SW480 (cell line): ENCODE measurements around the gene PRDM16.

ENCODE experiments used
- DNase-seq: peaks from one replicate; pipeline ENCODE4 v3.0.0-alpha.2; 2016; ENCODE audit warnings: low spot score

Gene PRDM16

DNA sequence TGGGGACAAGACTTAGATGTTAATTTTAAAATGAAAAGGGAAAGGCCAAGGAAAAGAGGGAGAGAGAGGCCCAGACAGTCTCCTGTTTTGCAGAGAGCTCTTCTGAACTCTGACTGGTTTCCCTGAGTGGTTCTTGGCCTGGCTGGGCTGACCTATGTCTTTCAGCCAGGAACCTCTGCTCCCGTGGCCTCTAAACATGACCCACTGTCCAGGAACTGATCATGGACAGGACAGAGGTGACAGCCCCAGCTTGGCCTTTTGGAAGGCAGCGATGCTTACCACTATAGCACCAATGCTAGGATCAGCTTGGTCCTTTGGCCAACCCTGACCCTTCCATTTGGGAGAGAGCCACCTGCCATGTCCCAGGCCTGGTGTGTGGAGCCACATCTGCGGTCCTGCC lies 55.2 kb downstream of the PRDM16 start:
- DNase-seq = no peak

DNA sequence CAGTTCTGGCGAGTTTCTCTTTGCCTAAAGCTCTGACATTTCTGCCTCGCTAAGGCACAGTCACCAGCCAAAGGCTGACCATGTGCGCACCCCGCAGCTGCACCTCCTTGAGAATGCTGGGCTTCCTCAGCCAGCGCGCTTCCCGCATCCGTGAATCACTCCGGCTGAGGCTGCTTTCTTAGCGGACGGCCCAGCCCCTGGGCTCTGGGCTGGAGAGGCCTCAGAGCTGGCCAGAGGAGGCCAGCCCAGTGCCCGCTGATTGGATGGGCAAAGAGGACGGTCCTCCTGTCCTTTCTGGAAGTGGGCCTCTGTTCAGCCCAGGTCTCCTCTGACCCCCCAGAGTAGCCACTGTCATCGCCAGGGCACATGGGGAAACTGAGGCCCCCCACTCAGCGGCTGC lies 56.1 kb downstream of the PRDM16 start:
- no peak for DNase-seq

DNA sequence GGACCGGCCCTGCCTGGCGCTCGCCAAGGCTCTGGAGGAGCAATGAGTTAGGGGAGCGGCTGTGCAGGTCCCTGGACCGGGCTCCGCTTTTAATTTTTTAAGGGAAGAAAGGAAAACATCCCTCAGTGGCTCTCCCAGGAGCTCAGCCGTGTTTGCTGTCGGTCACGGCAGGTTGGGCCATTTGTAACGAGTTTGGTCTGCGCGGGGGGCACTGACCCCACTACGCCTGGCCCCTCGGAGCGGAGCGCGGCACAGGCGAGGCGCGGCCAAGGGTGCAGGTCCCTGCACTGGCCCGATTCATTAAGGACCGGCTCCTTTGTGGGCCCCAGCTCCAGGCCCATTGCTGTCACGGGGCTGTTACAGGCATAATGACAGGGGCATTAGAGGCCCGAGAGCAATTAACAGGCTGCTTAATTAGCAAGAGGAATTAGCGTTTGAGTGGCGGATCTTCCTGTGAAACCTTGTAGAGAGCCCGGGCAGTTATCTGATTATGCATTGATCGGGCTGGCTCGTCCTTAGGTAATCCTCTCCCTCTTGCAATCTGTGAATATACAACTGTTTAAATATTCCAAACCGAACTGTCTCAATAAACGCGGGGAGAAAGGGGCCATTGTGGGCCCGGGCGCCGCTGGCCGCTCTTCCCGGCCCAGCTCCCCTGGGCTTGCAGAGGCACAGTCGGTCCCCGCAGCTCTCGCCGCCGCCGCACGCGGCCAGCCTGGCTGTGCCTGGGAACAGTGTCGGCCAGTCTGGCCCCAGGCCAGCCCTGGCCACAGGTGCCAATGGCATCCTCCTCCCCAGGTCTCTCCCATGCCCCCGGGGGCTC lies 56.8 kb downstream of the PRDM16 start:
- DNase-seq = no peak

DNA sequence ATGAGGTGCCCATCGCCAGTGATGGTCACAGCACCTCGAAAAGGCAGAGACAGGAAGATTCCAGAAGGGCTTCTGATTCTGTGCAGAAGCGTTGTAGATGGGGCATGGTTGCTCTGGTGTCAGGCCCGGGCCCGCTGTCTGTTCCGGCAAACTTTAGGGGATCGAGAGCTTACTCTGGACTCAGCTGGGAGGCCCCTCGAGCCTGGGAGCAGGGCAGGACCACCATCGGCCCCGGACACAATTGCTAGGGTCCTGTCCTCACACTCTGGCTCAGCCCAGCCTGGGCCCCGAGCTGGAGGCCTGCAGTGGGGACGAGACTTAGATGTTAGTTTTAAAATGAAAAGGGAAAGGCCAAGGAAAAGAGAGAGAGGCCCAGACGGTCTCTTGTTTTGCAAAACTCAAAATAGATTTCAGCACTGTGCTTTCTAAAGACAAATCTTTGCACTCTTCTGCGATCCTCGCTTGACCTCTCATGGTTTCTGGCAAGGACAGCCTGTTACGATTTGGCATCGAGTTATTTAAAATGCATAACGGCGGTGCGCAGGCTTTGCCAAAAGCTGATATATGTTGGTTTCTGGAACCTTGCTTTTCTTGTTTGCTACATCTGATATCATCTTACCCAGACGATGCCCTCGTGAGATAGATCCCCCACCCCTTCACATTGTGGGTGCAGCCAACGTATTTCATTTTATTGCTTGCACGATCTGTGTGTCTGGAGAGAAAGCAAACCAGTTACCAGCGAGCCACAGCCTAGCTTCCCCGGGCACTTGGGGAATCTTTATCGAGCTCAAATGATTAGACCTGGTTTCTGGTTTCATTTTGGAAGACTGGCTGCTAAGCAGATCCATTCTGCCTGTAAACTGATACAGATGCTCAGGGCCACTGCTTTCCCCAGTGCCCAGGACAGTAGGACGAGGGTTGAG lies 58.0 kb downstream of the PRDM16 start:
- DNase-seq = no peak

DNA sequence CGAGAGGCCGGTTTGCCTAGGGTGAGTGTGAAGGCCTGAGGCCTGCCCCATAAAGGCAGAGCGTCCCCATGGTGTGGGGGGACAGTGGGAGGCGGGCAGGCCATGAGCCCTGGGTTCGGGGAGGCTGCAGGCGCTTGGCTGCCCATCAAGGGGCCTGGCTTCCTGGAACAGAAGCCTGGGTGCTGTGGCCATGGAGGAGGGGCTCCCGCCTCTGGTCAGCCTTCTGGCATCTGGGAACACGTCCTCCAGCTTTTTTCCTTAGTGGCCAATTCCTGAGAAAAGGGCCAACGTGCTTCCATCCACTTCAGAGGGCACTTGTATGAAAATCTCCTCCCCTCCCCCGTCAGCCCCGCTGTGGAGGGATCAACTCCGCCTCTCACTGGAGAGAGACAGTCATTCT lies 58.7 kb downstream of the PRDM16 start:
- no peak for DNase-seq

DNA sequence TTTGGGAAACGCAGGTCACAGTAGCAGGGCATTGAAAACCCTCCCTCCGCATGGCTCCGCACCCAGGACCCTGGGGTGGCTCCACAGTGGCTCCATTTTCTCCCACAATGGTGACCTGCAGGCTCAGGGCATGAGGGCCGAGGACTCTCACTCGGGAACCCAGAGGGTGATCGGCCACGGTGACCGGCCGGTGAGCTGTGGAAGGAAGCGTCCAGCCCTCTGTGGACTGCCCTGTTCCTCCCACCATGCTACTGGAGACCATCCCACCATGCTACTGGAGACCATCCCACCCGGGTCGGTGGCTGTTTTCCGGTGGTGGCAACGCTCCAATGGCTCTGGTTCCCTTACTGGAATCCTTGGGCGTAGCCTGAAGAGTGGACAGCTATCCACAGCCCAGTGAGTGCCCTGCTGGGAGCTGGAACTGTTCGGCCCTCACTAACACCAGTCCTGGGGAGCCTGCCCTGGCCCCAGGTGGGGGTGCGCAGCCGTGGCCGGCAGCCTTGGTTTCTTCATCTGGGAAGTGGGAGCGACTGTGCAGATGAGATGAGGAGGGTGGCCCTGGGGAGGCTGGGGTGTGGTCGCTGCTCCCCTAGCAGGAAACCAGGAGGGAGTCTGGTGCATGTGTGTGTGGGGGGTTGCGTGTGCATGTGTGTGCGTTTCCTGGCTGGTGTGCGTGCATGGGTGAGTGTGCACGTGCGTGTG lies 59.6 kb downstream of the PRDM16 start:
- no peak for DNase-seq

DNA sequence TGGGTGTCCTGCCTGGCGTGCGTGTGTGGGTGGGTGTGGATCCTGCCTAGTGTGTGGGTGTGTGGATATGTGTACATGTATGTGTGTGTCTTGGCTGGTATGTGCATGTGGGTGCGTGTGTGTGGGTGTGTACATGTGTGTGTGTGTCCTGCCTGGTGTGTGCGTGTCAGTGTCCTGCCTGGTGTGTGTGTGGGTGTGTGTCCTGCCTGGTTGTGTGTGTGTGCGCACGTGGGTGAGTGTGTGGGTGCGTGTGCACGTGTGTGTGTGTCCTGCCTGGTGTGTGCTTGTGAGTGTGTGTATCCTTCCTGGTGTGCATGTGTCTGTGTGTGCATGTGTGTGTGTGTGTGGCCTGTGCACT lies 60.1 kb downstream of the PRDM16 start:
- no peak for DNase-seq

DNA sequence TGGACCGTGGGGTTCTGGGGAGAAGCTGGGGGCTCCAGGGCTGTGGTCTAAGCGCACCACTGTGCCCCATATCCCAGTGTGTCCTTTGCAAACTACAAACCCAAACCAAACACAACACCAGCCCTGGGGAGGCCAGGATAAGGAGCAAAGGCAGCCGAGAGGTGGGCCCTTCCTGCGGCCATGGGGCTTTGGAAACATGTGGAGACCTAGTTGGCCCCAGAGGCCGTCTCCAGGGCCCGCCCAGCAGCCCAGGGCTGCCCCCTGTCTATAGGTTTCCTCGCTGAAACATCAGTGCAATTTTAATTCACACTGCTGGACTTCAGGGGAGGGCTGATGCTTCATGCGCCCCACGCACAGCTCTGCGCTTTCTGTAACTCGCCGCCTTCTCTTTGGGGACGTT lies 61.3 kb downstream of the PRDM16 start:
- DNase-seq = no peak

DNA sequence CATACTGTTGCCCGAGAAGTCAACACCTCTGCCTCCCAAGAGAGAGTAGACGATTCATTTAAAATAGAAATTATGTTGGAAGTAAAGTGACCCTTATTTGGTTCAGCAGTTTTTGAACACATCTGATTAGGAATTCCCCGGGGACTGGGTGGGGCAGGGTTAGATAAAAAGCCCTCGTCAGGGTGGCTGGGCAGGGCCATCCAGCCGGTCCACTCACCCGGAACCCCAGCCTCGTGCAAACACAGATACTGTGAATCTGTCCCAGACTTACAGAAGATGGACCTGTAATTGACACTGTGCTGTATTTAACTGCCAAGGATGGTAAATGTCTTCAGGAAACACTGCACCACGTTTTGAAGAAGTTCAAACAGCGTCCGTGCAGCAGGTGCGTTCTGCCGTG lies 63.7 kb downstream of the PRDM16 start:
- no peak for DNase-seq

DNA sequence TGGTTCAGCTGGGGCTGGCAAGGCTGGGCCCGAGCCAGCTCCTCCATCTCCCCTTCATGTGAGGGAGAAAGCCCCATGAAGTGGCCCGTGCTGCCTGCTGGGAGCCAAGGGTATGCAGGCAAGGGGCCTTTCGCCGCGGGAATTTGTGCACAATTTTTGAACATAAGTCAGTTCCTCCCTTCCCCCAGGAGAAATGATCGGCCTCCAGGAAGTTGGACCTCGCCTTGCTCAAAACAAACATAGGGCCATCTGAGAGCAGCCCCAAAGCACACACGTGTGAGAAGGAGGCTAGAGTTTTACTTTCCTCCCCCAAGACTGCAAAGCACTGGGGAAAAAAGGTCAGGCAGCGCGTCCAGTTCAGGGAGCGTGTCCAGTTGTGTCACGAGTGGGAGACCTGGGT lies 64.7 kb downstream of the PRDM16 start:
- DNase-seq = no peak

DNA sequence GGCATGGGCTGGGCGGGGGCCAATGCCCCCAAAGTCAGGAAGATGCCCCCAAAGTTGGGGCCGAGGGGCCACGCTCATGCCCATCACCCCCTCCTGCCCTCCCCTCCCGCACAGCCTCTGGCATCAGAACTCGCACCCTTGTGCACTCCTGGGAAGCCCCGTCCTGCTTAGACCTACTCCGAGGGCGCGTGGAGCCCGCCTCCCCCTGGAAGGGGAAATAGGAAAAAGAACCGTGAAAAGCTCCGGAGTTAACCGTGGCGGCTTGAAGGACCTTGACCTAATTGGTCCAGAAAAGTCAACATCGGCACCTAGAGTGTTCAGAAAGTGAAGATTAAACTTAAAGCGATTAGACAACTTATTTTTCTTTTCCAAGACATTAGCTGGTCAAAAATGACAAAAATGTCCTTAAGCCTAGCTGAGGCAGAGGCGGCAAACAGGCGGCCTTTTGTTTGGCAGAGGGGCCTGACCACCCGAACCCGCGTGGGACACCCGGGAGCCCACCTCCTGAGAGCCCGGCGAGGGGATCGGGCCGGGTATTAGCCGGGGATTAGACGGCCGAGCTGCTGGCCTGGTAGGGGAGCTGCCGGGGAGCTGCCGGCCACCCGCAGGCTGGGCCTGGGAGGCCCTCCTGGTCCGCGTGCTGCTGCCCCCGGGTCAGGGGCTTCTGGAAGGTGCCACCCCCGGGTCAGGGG lies 65.5 kb downstream of the PRDM16 start:
- no peak for DNase-seq

DNA sequence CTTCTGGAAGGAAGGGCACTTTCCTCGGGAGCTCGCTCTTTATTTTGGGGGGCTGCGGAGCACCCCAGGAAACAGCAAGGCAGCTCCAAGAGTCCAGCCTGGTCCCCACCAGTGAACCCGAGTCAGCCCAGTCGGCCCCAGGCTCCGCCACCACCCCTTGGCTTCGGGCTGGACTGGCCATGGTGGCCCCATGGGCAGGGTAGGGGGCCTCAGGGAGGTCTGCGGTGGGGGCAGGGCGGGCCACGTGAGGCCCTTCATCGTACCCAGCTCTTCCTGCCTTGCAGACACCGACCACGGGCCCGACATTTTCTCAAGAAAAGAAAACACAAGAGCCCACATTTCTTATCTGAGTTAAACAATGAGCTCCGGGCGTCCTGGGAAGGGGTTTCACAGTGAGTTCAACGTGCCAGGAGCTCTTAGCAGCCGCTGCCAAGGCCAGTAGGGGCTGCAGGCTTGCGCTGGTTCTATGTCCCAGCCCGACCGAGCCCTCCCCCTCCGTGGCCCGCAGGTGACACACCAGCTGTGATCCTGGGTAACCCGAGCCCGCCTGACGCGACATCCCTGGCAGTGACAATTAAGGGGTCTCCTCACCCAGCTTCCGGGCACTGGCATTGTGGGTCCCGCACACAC lies 66.2 kb downstream of the PRDM16 start:
- no peak for DNase-seq

DNA sequence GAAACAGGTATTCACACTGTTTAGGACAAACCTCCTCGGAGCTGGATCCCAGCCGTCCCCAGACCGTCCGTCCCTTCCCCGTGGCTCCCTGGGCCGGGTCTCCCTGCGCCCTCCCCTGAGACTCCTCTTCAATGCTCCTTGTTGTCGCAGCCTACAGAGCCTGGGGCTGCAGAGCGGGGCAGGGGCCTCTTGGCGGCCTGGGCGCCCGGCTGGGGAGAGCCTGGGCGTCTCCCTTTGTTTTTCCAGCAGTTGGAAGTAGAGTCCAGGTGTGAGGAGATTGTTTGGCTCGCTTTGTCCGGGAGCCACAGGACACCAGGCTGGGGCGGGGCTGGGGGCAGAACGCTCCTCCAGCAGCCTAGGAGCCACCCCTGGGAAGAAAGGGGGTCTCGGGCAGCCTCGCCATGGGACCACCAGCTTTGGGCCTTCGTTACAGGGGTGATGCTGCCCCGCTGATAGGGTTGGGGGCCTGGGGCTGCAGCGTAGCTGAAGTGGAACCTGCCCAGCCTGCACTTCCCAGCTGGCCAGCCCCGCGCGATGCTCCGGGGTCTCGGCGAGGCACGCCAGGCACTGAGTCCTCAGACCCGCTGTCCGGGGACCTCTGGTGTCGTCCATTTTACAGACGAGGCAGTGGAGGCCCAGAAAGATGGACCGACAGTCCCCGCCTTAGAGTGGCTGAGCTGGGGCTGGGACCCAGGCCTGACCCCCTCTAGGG lies 66.9 kb downstream of the PRDM16 start:
- DNase-seq = no peak

DNA sequence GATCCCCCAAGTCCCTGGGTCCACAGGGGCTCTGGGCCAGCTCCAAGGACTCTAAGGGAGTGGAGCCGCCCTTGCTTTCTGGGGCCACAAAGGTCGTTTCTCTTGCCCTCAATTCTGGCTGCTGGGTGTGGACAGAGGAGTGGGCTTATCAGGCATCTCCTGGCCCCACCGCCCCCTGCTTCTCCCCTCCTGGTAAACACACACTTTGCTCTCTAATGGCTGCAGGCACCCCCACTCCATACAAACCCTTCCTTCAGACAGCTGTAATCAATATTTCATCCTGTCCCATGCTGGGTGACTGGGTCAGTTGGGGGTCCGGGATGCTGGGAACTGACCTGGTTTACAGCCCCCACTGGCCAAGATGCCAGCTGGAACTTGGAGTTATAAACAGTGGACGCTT lies 67.5 kb downstream of the PRDM16 start:
- no peak for DNase-seq

DNA sequence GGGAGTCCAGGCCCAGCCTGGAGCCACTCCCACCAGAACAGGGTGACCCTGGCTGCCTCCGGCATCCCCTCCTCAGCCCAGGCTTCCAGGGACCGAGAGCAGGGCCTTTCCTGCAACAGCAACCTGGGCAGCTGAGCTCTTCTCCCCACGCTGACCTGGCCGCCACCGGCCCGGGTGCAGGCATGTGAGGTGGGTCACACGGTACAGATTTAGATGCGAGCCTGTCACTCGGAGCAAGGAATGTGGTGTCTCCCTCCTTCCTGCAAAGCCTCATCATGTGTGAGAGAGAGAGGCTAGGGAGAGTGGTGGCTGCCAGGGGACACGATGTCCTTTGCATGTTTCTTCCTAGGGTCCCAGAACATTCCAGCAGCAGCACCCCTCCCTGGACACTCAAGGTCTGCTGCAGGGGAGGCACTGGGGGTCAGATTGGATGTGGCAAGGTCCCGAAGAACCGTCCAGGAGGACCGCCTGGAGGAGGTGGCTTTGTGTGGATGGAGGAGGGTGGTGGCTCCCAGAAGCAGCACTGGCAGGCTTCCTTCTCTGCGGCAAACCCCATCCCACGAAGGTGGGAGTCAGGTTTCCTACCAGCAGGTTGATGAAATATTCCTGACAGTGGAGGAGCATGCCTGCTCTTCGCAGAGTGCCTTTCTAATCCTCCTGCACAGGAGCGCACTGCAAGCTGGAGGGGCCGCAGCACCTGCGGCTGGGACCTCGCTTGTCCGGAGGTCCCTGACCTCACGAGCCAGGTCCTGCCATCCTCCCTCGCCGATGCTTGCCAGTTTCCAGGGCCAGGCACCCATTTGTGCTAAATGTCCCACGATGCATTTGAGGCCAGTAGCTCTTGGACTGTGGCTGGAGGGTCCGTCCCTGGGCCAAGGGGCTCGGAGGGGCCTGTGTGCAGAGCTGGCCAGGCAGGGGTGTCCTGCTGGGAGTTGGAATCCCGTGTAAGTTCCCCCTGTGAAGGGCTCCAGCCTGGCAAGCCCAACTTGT lies 68.4 kb downstream of the PRDM16 start:
- no peak for DNase-seq

DNA sequence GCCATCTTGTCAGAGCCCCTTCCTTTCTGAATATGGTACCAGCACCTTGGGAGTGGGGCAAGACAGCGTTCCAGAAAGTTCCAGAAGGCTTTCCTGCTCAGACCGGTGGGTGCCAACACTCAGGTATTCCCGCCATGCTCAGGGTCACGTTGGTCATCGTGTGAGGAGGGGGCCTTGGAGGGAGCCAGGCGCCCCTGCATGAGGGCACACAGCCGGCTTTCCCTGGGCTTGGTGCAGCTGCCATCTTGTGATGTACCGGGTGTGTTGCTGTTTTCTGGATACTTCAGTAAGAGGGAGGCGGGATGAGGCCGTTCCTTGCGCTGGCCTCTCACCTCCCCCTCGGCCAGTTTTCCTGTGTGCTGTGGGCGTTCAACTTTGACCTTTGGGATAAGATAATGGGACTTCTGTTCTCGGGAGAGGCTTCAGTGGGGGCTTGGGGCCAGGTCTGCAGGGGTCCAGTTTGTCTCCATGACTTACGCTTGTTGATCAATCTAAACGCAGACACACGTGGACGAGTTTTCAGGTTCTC lies 69.7 kb downstream of the PRDM16 start:
- no peak for DNase-seq

DNA sequence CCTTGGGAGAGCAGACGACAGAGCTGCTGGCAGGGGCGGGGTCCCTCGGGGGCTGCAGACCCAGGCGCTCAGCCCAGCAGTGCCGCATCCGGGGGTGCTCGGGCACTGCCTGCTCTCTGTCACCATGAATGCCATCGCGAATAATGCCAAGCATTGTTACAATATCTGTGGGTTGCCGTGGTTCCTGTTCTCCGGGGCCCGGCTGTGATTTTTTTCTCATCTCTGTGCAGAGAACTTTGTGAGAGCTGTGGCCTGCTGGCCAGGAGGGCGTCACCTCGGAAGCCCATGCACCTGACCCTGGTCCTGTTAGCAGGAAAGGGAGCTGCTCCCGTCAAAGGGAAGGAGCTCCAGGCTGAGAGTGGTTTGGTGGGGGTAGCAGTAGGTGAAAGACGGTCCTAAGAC lies 70.4 kb downstream of the PRDM16 start:
- no peak for DNase-seq

DNA sequence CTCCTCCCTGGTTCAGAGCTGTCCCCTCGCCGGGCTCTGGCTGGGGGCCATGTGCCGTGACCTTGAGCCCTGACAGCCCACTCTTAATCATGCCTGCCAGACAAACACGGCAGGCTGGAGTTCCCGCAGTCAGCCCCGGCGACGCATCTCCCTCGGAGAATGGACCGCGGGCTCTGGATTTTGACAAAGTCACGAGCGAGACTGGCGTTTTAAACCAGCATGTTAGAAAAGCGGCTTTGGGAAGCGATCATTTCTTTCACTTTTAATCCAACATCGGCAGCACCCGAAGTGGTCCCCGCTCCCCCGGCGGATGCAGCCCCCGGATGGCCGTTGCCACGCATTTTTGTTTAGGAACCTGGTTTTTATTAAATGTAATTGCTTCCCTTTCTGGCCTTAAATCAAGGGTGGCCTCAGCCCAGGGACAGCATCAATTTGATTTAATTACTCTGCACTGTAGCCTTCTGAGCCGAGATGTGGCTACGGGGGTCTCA lies 70.9 kb downstream of the PRDM16 start:
- no peak for DNase-seq

DNA sequence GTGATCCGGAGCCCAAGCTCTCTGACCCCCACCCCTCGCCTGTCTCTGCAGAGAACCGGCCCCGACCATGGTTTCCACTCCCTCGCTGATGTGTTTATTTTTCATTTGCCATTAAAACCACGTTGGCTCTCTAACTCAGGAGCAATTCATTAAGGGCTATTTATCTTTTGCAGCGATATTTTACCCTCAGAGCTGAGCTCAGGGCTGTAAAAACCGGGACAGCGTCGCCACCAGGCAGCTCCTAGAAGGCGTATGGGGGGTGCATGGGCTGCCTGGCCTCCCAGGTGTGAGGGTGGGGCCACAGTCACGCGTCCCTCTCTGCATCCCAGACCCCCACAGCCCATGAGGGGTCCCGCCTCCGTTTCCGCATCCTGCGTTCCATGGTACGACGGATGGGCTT lies 71.4 kb downstream of the PRDM16 start:
- DNase-seq = no peak
